H9 (cell line): ENCODE data around the gene RPP30. TPM values are rescaled to one million over a fixed set of nuclear protein-coding genes. Genes with fewer than 3 reads are reported as not detected.

Experiments used
- DNase-seq: peaks from one replicate; pipeline ENCODE4 v3.0.0-alpha.2; 2017
- H2AFZ ChIP-seq: one replicate; pipeline ENCODE4 v1.6.1; 2013; ENCODE audit warnings: mild to moderate bottlenecking, low read length, control low read depth, moderate library complexity
- H2AK5ac ChIP-seq: 2 replicates; pipeline ENCODE4 v1.6.1; 2013; ENCODE audit warnings: low read length, control low read depth, mixed read lengths; ENCODE audit not compliant: insufficient read length
- H2BK120ac ChIP-seq: one replicate; pipeline ENCODE4 v1.6.1; 2013; ENCODE audit warnings: low read depth, mild to moderate bottlenecking, low read length, control low read depth, inconsistent platforms; ENCODE audit not compliant: poor library complexity, severe bottlenecking
- H2BK12ac ChIP-seq: 2 replicates; pipeline ENCODE4 v1.6.1; 2013; ENCODE audit warnings: low read length, control low read depth, mixed read lengths, low read depth; ENCODE audit not compliant: insufficient read length
- H2BK15ac ChIP-seq: 2 replicates; pipeline ENCODE4 v1.6.1; 2013; ENCODE audit warnings: low read depth, low read length, control low read depth
- H2BK20ac ChIP-seq: one replicate; pipeline ENCODE4 v1.6.1; 2013; ENCODE audit warnings: low read depth, mild to moderate bottlenecking, low read length, control low read depth, inconsistent platforms; ENCODE audit not compliant: poor library complexity, severe bottlenecking
- H2BK5ac ChIP-seq: 2 replicates; pipeline ENCODE4 v1.6.1; 2013; ENCODE audit warnings: low read length, control low read depth, mixed read lengths; ENCODE audit not compliant: insufficient read length
- H3K14ac ChIP-seq: 2 replicates; pipeline ENCODE4 v1.6.1; 2013; ENCODE audit warnings: low read length, control low read depth; ENCODE audit not compliant: insufficient read depth
- H3K18ac ChIP-seq: 2 replicates; pipeline ENCODE4 v1.6.1; 2013; ENCODE audit warnings: low read depth, mild to moderate bottlenecking, mixed read lengths, low read length, control low read depth; ENCODE audit not compliant: insufficient read length
- H3K23ac ChIP-seq: 2 replicates; pipeline ENCODE4 v1.6.1; 2013; ENCODE audit warnings: low read length, control low read depth, mixed read lengths, low read depth; ENCODE audit not compliant: insufficient read length
- H3K23me2 ChIP-seq: 2 replicates; pipeline ENCODE4 v1.6.1; 2013; ENCODE audit warnings: low read depth, mild to moderate bottlenecking, mixed read lengths, low read length, control low read depth; ENCODE audit not compliant: insufficient read length, poor library complexity, severe bottlenecking
- H3K27ac ChIP-seq: 2 replicates; pipeline ENCODE4 v1.5.1; 2013; ENCODE audit warnings: low read length, control low read depth, mixed read lengths, low read depth; ENCODE audit not compliant: insufficient read length
- H3K27me3 ChIP-seq: 2 replicates; pipeline ENCODE4 v1.6.1; 2013; ENCODE audit warnings: low read length, control low read depth, inconsistent platforms; ENCODE audit not compliant: insufficient read depth
- H3K4ac ChIP-seq: 2 replicates; pipeline ENCODE4 v1.6.1; 2013; ENCODE audit warnings: low read depth, mild to moderate bottlenecking, control low read depth, inconsistent platforms, low read length, moderate library complexity
- H3K4me1 ChIP-seq: 2 replicates; pipeline ENCODE4 v1.6.1; 2013; ENCODE audit warnings: low read length, control low read depth, inconsistent platforms; ENCODE audit not compliant: insufficient read depth
- H3K4me2 ChIP-seq: 2 replicates; pipeline ENCODE4 v1.6.1; 2013; ENCODE audit warnings: low read length, control low read depth, mixed read lengths; ENCODE audit not compliant: insufficient read length, insufficient read depth
- H3K56ac ChIP-seq: 2 replicates; pipeline ENCODE4 v1.6.1; 2013; ENCODE audit warnings: low read depth, mild to moderate bottlenecking, mixed read lengths, low read length, control low read depth; ENCODE audit not compliant: insufficient read length
- H3K79me1 ChIP-seq: 2 replicates; pipeline ENCODE4 v1.6.1; 2013; ENCODE audit warnings: low read depth, mild to moderate bottlenecking, moderate library complexity, low read length, control low read depth, inconsistent platforms; ENCODE audit not compliant: insufficient read depth, poor library complexity, severe bottlenecking
- H3K79me2 ChIP-seq: 2 replicates; pipeline ENCODE4 v1.6.1; 2013; ENCODE audit warnings: low read length, control low read depth, inconsistent platforms; ENCODE audit not compliant: insufficient read depth
- H3K9ac ChIP-seq: 2 replicates; pipeline ENCODE4 v1.6.1; 2013; ENCODE audit warnings: low read length, control low read depth, mixed read lengths; ENCODE audit not compliant: insufficient read length; ENCODE audit errors: extremely low read depth
- H3K9me3 ChIP-seq: one replicate; pipeline ENCODE4 v1.6.1; 2013; ENCODE audit warnings: low read depth, low read length, inconsistent platforms; ENCODE audit not compliant: control insufficient read depth
- H3T11ph ChIP-seq: one replicate; pipeline ENCODE4 v1.6.1; 2013; ENCODE audit warnings: mild to moderate bottlenecking, low read length, control low read depth, inconsistent platforms
- H4K20me1 ChIP-seq: one replicate; pipeline ENCODE4 v1.6.1; 2013; ENCODE audit not compliant: control insufficient read depth, insufficient read length, insufficient read depth
- H4K5ac ChIP-seq: 2 replicates; pipeline ENCODE4 v1.6.1; 2013; ENCODE audit warnings: low read depth, mild to moderate bottlenecking, mixed read lengths, low read length, control low read depth; ENCODE audit not compliant: insufficient read length
- H4K8ac ChIP-seq: replicated peaks from 2 replicates; pipeline ENCODE4 v1.6.1; 2013; ENCODE audit warnings: low read length, control low read depth, mixed read lengths, low read depth; ENCODE audit not compliant: insufficient read length
- H4K91ac ChIP-seq: 2 replicates; pipeline ENCODE4 v1.6.1; 2013; ENCODE audit warnings: low read depth, mild to moderate bottlenecking, moderate library complexity, mixed read lengths, low read length, control low read depth; ENCODE audit not compliant: insufficient read length
- H3K27ac Mint-ChIP-seq, 3 experiments: 2 replicates in 2 of 3; 3 replicates in 1 of 3; pipeline ENCODE4 v1.8.0; 2020 to 2021; ENCODE audit warnings: mixed read lengths in 3 of 3, mild to moderate bottlenecking in 1 of 3, moderate library complexity in 1 of 3
- H3K27me3 Mint-ChIP-seq: 2 replicates; pipeline ENCODE4 v1.8.0; 2021; ENCODE audit warnings: low read depth, mild to moderate bottlenecking, moderate library complexity, mixed read lengths
- H3K36me3 Mint-ChIP-seq, 3 experiments: 2 replicates in 2 of 3; 3 replicates in 1 of 3; pipeline ENCODE4 v1.8.0; 2020 to 2021; ENCODE audit warnings: low read depth in 3 of 3, mixed read lengths in 3 of 3; ENCODE audit not compliant: insufficient read depth in 1 of 3
- H3K4me1 Mint-ChIP-seq, 2 experiments: 2 replicates each; pipeline ENCODE4 v1.8.0; 2020; ENCODE audit warnings: mixed read lengths in 2 of 2
- H3K4me3 Mint-ChIP-seq, 2 experiments: 2 replicates in 1 of 2; 3 replicates in 1 of 2; pipeline ENCODE4 v1.8.0; 2020 to 2021; ENCODE audit warnings: mild to moderate bottlenecking in 2 of 2, mixed read lengths in 2 of 2, moderate library complexity in 1 of 2
- H3K9me3 Mint-ChIP-seq, 2 experiments: 2 replicates in 1 of 2; 3 replicates in 1 of 2; pipeline ENCODE4 v1.8.0; 2020; ENCODE audit warnings: mild to moderate bottlenecking in 2 of 2, mixed read lengths in 2 of 2, moderate library complexity in 1 of 2
- CTCF ChIP-seq: fragments of 200-600 bp; sonication (generic); conservative IDR thresholded peaks from 3 replicates; pipeline ENCODE4 v1.8.0; 2021; ENCODE audit warnings: antibody characterized with exemption, mild to moderate bottlenecking
- WGBS: extraction: QIAGEN DNeasy Blood & Tissue Kit; methylation state at CpG from one replicate; pipeline ENCODE4 v1.1.7; 2013; ENCODE audit warnings: missing lambda C conversion rate, low lambda C conversion rate, mixed read lengths; ENCODE audit not compliant: insufficient read length; ENCODE audit errors: extremely low coverage; 5-methylcytosine and 5-hydroxymethylcytosine counted together
- total RNA-seq: library from RNA; stranded (reverse); gene quantifications from 2 replicates; pipeline ENCODE4 v1.2.1, GENCODE V29; 2021

Gene RPP30
- total RNA-seq, 1 experiment from 2014 or later, result 77.7 TPM

- H4K91ac ChIP-seq, result no peak within 1 kb of the TSS
- WGBS, result no CpG with 5 or more reads among the region's 104 CpGs
- peak; percentile 75 for DNase-seq
- H2AK5ac ChIP-seq, result no peak within 1 kb of the TSS
- no peaks in the 10 kb centered on the region for H3K79me1 ChIP-seq
- no peaks in the 10 kb centered on the region for H3K4me1 ChIP-seq
- no peaks in the 10 kb centered on the region for H3K79me2 ChIP-seq
- no peak within 1 kb of the TSS for H3T11ph ChIP-seq
- no peak within 1 kb of the TSS for H3K18ac ChIP-seq
- H3K4me2 ChIP-seq, result peak within 1 kb of the TSS; percentile 82
- H3K14ac ChIP-seq, result peak within 1 kb of the TSS; percentile 84
- no peak within 1 kb of the TSS for H3K27ac ChIP-seq
- Mint-ChIP-seq H3K36me3 (no peaks in the 10 kb centered on the region), H3K4me3 (peak within 1 kb of the TSS; percentile 94 to 96), H3K27ac (peak within 1 kb of the TSS in 2 of 3 experiments; percentile 68 to 74; a peak in 3 of 7 replicates), H3K27me3 (peaks cover 24% of the 10 kb centered on the region), H3K4me1 (peaks cover 13 to 48% of the 10 kb centered on the region in 2 experiments), H3K9me3 (peaks cover 0 to 2% of the 10 kb centered on the region in 2 experiments; a peak in 1 of 5 replicates)
- H3K56ac ChIP-seq, result no peak within 1 kb of the TSS
- H2BK15ac ChIP-seq, result no peak within 1 kb of the TSS
- peaks cover 9% of the 10 kb centered on the region for H3K23me2 ChIP-seq
- no peak within 1 kb of the TSS for H2BK20ac ChIP-seq
- H4K5ac ChIP-seq, result no peak within 1 kb of the TSS
- no peak within 1 kb of the TSS for H2BK12ac ChIP-seq
- peak within 1 kb of the TSS; percentile 77 for H2AFZ ChIP-seq
- no peaks in the 10 kb centered on the region for H4K20me1 ChIP-seq
- H3K27me3 ChIP-seq, result peaks cover 11% of the 10 kb centered on the region; the same call in 1 of the 2 replicates
- no peak within 1 kb of the TSS for H3K4ac ChIP-seq
- no peak within 1 kb of the TSS for H4K8ac ChIP-seq
- H3K9me3 ChIP-seq, result no peaks in the 10 kb centered on the region
- TF ChIP-seq CTCF, result peak; percentile 71
- no peak within 1 kb of the TSS for H2BK120ac ChIP-seq
- H3K9ac ChIP-seq, result no peak within 1 kb of the TSS
- H3K23ac ChIP-seq, result no peak within 1 kb of the TSS
- no peak within 1 kb of the TSS for H2BK5ac ChIP-seq
Measured at GRCh38 chr10:90857635-90858460, 13.9 kb upstream of the RPP30 start, which contains the start of gene HTR7. TSS of gene HTR7 (minus strand) at chr10:90858039. CDS start at chr10:90857671, 368 bp downstream.
